Measurements from ENCODE around the gene RCAN2. TPM values are rescaled to one million over a fixed set of nuclear protein-coding genes. Genes with fewer than 3 reads are reported as not detected.
"Not testable (repeated sequence)": the region's sequence is repeated elsewhere in the genome, so short reads cannot be mapped to it uniquely, and the experiment has no call there.

RCAN2 gene
- total RNA-seq, 1 donor from 2014 or later = 11.7 TPM

DNA sequence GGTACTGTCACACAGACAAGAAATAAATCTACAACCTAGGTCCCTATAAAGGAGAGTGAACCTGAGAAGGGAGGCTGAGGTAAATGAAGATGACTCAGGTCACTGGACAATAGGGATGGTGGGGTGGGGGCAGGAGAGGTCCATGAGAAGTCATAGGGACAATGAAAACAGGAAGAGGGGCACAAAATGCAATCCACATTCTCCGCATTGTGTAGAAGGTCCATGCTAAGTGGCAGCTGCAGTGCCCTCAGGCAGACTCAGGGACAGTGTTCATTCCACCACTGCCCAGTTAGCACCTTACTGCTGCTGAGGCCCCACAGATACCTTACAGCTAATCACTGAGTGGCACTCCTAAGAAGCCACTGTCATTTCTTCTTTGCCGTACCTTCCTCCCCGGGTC lies 156.8 kb downstream of the RCAN2 start:
- ATAC-seq = no peak
- Histone ChIP-seq H3K27ac (no peak overlapping the region), H3K4me3 (no peak overlapping the region), H3K36me3 (no peaks in the 10 kb centered on the region), H3K27me3 (no peaks in the 10 kb centered on the region), H3K9me3 (no peaks in the 10 kb centered on the region), H3K4me1 (no peaks in the 10 kb centered on the region)
- no peak for DNase-seq
- TF ChIP-seq, protein P1, sequence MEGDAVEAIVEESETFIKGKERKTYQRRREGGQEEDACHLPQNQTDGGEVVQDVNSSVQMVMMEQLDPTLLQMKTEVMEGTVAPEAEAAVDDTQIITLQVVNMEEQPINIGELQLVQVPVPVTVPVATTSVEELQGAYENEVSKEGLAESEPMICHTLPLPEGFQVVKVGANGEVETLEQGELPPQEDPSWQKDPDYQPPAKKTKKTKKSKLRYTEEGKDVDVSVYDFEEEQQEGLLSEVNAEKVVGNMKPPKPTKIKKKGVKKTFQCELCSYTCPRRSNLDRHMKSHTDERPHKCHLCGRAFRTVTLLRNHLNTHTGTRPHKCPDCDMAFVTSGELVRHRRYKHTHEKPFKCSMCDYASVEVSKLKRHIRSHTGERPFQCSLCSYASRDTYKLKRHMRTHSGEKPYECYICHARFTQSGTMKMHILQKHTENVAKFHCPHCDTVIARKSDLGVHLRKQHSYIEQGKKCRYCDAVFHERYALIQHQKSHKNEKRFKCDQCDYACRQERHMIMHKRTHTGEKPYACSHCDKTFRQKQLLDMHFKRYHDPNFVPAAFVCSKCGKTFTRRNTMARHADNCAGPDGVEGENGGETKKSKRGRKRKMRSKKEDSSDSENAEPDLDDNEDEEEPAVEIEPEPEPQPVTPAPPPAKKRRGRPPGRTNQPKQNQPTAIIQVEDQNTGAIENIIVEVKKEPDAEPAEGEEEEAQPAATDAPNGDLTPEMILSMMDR (IDR thresholded peaks at IDR 0.05) = no peak
- intact Hi-C loops (cut with DNase I) = no loop called here

DNA sequence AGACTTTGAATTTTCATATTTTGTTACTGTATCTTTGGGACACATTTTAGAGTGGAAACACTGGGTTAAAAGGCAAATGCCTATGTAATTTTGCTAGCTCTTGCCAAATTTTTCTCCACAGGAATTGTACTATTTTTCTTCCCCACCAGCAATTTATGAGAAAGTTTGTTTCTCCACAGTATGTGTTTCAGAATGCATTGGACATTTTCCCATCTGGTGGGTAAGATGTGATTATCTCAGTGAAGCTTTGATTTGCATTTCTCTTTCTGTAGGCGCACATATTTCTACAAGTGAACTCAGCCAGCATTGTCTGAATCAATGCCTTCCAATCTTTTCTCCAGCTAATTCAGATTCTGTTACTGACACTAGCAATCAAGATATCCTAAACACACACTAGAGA lies 157.8 kb downstream of the RCAN2 start:
- H3K36me3 ChIP-seq = no peaks in the 10 kb centered on the region
- no peak overlapping the region for H3K27ac ChIP-seq
- H3K4me1 ChIP-seq = no peaks in the 10 kb centered on the region
- intact Hi-C loops (cut with DNase I) = no loop called here
- ATAC-seq (no peak), DNase-seq (no peak)
- no peak overlapping the region for H3K4me3 ChIP-seq
- H3K27me3 ChIP-seq = no peaks in the 10 kb centered on the region
- TF ChIP-seq, protein P1 (IDR thresholded peaks at IDR 0.05) = no peak
- H3K9me3 ChIP-seq = no peaks in the 10 kb centered on the region

DNA sequence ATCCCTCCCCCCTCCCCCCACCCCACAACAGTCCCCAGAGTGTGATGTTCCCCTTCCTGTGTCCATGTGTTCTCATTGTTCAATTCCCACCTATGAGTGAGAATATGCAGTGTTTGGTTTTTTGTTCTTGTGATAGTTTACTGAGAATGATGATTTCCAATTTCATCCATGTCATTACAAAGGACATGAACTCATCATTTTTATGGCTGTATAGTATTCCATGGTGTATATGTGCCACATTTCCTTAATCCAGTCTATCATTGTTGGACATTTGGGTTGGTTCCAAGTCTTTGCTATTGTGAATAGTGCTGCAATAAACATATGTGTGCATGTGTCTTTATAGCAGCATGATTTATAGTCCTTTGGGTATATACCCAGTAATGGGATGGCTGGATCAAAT lies 158.8 kb downstream of the RCAN2 start:
- not testable (repeated sequence) for DNase-seq, H3K36me3 ChIP-seq

DNA sequence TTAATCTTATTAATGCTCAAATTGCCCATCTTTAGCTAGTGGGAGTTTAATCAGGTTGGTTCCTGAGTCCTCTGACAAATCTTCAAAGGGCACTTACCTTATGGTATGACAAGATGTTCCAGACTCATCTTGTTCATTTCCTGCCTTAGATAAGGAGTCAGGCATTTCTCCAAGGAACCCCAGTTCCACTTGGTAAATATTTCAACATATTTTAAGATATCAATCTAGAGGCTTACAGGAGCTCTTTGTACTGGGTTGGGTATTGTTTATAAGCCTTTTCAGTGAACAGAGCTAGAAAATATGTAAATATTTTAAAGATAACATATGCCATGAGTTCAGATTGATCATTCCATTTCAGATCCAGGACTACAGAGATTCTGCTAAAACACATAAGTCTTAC lies 159.8 kb downstream of the RCAN2 start:
- Histone ChIP-seq H3K27ac (no peak overlapping the region), H3K36me3 (no peaks in the 10 kb centered on the region), H3K4me3 (no peak overlapping the region), H3K4me1 (no peaks in the 10 kb centered on the region), H3K27me3 (no peaks in the 10 kb centered on the region), H3K9me3 (no peaks in the 10 kb centered on the region)
- ATAC-seq (no peak), DNase-seq (no peak)
- TF ChIP-seq, protein P1 (IDR thresholded peaks at IDR 0.05) = no peak
- intact Hi-C loops (cut with DNase I) = no loop called here

More for the DNA sequence above, 158.8 kb downstream of the RCAN2 start:
- H3K4me3 ChIP-seq; H3K4me1 ChIP-seq; ATAC-seq; H3K9me3 ChIP-seq; H3K27me3 ChIP-seq; H3K27ac ChIP-seq; intact Hi-C loops (cut with DNase I): not testable (repeated sequence)

DNA sequence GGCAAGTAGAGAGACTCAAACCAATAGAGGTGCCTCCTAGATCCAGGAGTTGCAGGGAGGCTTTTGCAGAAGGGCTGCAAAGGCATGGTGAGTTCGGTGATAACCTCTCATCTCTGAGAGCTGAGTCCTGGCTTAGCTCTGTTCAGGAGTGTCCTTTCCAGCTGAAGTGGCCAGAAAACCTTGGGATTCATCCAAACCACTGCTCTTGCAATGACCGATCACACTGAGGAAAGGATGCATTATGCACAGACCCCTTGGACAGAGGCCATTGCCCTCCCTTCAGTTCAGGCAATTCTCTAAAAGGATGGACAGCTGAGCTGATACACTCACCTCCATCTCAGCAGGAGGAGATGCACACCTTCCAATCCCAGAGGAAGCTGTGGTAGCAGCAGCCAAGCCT lies 161.7 kb downstream of the RCAN2 start:
- no peaks in the 10 kb centered on the region for H3K9me3 ChIP-seq
- no peaks in the 10 kb centered on the region for H3K27me3 ChIP-seq
- intact Hi-C loops (cut with DNase I) = no loop called here
- H3K27ac ChIP-seq = no peak overlapping the region
- no peak overlapping the region for H3K4me3 ChIP-seq
- H3K36me3 ChIP-seq = no peaks in the 10 kb centered on the region
- DNase-seq = no peak
- TF ChIP-seq, protein P1 (IDR thresholded peaks at IDR 0.05) = no peak
- H3K4me1 ChIP-seq = no peaks in the 10 kb centered on the region
- no peak for ATAC-seq

DNA sequence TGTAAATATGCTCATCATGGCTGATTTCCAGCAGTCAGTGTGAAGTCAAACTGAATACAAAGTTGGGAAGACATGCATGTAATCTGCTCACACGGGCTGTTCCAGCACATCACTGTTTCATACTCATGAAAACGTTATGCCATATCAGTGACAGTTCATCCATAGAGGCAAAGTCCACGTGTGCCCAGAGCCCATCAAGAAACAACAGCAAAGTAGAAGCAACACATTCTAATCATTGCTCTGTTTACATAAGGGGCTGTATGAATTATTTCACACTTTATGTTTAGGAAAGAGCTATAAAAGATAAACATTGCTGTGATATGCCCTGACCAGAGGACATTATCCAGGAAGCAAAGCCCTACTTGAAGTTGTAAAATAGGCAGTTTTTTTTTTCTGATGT lies 163.5 kb downstream of the RCAN2 start:
- TF ChIP-seq, protein P1 (IDR thresholded peaks at IDR 0.05) = no peak
- intact Hi-C loops (cut with DNase I) = no loop called here
- Histone ChIP-seq H3K27me3 (no peaks in the 10 kb centered on the region), H3K4me3 (no peak overlapping the region), H3K9me3 (no peaks in the 10 kb centered on the region), H3K4me1 (no peaks in the 10 kb centered on the region), H3K36me3 (no peaks in the 10 kb centered on the region), H3K27ac (no peak overlapping the region)
- DNase-seq = no peak
- ATAC-seq = no peak

All from upper lobe of right lung (tissue), 1 donor.